Measurements from ENCODE around the gene HRH3. TPM values are rescaled to one million over a fixed set of nuclear protein-coding genes. Genes with fewer than 3 reads are reported as not detected.

HRH3 gene
- total RNA-seq, 2 donors from 2014 or later, result not detected

DNA sequence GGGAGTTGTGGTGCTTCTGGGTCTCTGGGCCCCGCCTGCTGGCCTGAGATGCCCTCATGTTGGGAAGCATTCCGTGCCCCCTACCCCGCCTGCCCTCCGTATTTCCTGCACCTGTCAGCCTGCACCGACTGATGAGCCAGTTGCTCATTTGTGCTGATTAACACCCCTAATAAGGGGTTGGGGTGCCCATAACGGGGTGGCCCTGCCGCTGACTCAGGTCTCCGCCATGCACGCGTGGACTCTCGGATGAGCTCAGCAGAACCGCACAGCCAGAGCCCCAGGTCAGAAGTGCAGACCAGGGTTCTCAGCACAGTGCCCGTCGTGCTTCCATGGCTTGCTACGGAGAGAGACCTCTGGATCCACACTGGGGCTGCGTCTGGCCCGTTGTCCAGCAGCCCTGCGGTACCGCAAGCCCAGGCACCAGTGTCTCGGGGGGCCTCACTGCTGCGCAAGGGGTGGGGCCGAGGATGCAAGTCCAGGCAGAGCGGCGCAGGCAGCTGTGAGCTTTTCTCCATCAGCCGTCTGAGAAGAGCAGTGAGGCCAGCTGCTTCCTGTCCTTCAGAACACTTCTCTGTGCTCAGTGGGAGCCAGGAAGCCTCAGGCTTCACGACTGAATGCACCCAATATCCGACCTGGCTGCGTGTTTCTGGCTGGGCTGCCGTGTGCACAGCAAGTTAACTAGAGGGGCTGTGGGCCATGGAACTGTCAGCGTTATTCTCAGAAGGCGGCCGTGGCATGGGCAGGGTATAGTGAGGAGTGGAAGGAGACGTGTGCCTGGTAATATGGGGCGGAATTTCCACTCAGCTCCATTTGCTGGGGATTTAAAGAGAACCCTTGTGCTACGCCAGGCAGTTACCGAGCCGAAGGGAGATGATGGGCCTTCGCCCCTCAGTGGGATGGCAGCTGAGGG is 18.6 kb downstream of the HRH3 start:
- TF ChIP-seq, protein P1, sequence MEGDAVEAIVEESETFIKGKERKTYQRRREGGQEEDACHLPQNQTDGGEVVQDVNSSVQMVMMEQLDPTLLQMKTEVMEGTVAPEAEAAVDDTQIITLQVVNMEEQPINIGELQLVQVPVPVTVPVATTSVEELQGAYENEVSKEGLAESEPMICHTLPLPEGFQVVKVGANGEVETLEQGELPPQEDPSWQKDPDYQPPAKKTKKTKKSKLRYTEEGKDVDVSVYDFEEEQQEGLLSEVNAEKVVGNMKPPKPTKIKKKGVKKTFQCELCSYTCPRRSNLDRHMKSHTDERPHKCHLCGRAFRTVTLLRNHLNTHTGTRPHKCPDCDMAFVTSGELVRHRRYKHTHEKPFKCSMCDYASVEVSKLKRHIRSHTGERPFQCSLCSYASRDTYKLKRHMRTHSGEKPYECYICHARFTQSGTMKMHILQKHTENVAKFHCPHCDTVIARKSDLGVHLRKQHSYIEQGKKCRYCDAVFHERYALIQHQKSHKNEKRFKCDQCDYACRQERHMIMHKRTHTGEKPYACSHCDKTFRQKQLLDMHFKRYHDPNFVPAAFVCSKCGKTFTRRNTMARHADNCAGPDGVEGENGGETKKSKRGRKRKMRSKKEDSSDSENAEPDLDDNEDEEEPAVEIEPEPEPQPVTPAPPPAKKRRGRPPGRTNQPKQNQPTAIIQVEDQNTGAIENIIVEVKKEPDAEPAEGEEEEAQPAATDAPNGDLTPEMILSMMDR (IDR thresholded peaks at IDR 0.05), result no peak
- Histone ChIP-seq H3K9me3 (no peaks in the 10 kb centered on the region), H3K27me3 (replicated peaks; ENCODE audit: insufficient read depth) (no peaks in the 10 kb centered on the region), H3K4me3 (no peak overlapping the region), H3K4me1 (ENCODE audit: control insufficient read depth in 1 of 2, low read depth in 2 of 2) (peaks cover 0 to 4% of the 10 kb centered on the region in 2 donors), H3K27ac (no peak overlapping the region), H3K36me3 (peaks cover 34% of the 10 kb centered on the region)
- ATAC-seq (ENCODE audit: insufficient number of reproducible peaks, low FRiP score, low read depth), result no peak
- DNase-seq (ENCODE audit: low spot score), result no peak

DNA sequence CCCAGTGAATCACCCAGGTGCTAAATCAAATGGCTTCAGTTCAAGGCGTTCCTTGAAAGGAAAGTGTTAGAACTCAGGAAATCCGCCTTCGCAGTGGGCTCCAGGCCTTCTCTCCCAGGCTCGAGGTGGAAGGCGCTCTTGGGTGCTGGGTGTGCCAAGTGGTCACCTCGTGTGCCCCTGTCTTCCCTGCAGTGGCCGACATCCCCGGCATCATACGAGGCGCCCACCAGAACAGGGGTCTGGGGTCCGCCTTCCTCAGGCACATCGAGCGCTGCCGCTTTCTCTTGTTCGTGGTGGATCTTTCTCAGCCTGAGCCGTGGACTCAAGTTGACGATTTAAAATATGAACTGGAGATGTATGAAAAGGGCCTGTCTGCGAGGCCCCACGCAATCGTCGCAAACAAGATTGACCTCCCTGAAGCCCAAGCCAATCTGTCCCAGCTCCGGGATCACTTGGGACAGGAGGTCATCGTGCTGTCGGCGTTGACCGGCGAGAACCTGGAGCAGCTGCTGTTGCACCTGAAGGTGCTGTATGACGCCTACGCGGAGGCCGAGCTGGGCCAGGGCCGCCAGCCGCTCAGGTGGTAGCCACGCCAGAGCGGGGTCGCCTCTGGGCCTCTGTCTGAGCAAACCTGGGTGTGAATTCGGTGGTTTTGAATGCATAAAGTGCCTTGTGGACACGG is 19.4 kb downstream of the HRH3 start:
- Histone ChIP-seq H3K9me3 (no peaks in the 10 kb centered on the region), H3K27me3 (replicated peaks; ENCODE audit: insufficient read depth) (no peaks in the 10 kb centered on the region), H3K4me1 (ENCODE audit: control insufficient read depth in 1 of 2, low read depth in 2 of 2) (peaks cover 0 to 4% of the 10 kb centered on the region in 2 donors), H3K27ac (no peak overlapping the region), H3K4me3 (no peak overlapping the region), H3K36me3 (peaks cover 42% of the 10 kb centered on the region)
- no peak for ATAC-seq (ENCODE audit: insufficient number of reproducible peaks, low FRiP score, low read depth)
- no peak for DNase-seq (ENCODE audit: low spot score)
- TF ChIP-seq, protein P1 (IDR thresholded peaks at IDR 0.05), result no peak

DNA sequence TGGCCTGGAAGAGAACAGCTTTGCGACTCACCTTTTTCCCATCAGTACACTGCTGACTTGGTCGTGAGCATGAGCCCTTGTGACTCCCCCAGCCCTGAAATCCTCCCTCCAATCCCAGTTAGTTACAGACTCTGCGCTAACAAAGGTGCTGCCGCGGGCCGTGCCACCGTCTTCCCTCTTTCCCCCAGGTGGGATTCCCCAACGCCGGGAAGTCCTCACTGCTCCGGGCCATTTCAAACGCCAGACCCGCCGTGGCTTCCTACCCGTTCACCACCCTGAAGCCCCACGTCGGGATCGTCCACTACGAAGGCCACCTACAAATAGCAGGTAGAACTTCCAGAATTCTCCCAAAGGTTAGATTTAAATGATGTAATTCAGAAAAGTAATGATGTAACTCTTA is 21.1 kb downstream of the HRH3 start:
- H3K36me3 ChIP-seq, result peaks cover 43% of the 10 kb centered on the region
- TF ChIP-seq, protein P1 (IDR thresholded peaks at IDR 0.05), result no peak
- H3K27ac ChIP-seq, result no peak overlapping the region
- no peaks in the 10 kb centered on the region for H3K27me3 ChIP-seq (replicated peaks; ENCODE audit: insufficient read depth)
- peaks cover 0 to 4% of the 10 kb centered on the region in 2 donors for H3K4me1 ChIP-seq (ENCODE audit: control insufficient read depth in 1 of 2, low read depth in 2 of 2)
- no peak for ATAC-seq (ENCODE audit: insufficient number of reproducible peaks, low FRiP score, low read depth)
- no peak overlapping the region for H3K4me3 ChIP-seq
- no peaks in the 10 kb centered on the region for H3K9me3 ChIP-seq
- DNase-seq (ENCODE audit: low spot score), result no peak

DNA sequence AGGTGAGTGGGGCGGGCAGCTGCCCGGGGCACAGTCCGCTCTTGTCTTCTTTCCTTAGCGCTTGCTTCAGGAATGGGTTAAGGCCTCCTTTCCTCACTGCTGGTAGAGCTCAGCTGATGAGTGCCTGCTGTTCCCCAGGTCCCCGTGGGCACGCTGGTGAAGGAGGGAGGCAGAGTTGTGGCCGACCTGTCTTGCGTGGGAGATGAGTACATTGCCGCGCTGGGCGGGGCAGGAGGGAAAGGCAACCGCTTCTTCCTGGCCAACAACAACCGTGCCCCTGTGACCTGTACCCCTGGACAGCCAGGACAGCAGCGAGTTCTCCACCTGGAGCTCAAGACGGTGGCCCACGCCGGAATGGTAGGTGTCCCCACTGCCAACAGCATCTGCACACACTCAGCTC is 21.6 kb downstream of the HRH3 start:
- no peak for ATAC-seq (ENCODE audit: insufficient number of reproducible peaks, low FRiP score, low read depth)
- peaks cover 43% of the 10 kb centered on the region for H3K36me3 ChIP-seq
- peaks cover 0 to 2% of the 10 kb centered on the region in 2 donors for H3K4me1 ChIP-seq (ENCODE audit: control insufficient read depth in 1 of 2, low read depth in 2 of 2)
- H3K9me3 ChIP-seq, result no peaks in the 10 kb centered on the region
- no peak for DNase-seq (ENCODE audit: low spot score)
- no peak overlapping the region for H3K27ac ChIP-seq
- TF ChIP-seq, protein P1 (IDR thresholded peaks at IDR 0.05), result no peak
- H3K4me3 ChIP-seq, result no peak overlapping the region
- no peaks in the 10 kb centered on the region for H3K27me3 ChIP-seq (replicated peaks; ENCODE audit: insufficient read depth)

DNA sequence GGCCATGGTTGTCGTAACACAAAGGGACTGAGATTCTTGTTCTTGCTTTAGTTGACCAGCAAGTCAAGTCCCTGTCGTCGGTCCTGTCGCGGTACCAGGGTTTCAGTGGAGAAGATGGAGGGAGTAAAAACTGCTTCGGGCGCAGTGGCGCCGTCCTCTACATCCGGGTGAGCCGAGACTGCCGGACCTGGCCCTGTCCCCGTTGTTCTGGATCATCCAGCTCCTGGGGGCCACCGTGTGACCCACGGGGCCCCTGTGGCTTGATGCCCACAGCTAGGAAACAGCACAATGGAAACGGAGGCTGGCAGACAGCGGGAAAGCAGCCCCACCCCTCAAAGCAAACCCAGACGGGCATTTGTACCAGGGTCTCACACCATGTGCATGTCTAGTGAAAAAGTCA is 22.3 kb downstream of the HRH3 start:
- no peaks in the 10 kb centered on the region for H3K27me3 ChIP-seq (replicated peaks; ENCODE audit: insufficient read depth)
- no peak overlapping the region for H3K27ac ChIP-seq
- no peak for ATAC-seq (ENCODE audit: insufficient number of reproducible peaks, low FRiP score, low read depth)
- H3K4me1 ChIP-seq (ENCODE audit: control insufficient read depth in 1 of 2, low read depth in 2 of 2), result no peaks in the 10 kb centered on the region
- TF ChIP-seq, protein P1 (IDR thresholded peaks at IDR 0.05), result no peak
- peaks cover 43% of the 10 kb centered on the region for H3K36me3 ChIP-seq
- no peaks in the 10 kb centered on the region for H3K9me3 ChIP-seq
- DNase-seq (ENCODE audit: low spot score), result no peak
- H3K4me3 ChIP-seq, result no peak overlapping the region

All from thoracic aorta (tissue), 2 donors.